Measurements from ENCODE around the gene SDCCAG8. TPM values are rescaled to one million over a fixed set of nuclear protein-coding genes. Genes with fewer than 3 reads are reported as not detected.

SDCCAG8 gene
- total RNA-seq, 1 donor from 2014 or later: 24.5 TPM

DNA sequence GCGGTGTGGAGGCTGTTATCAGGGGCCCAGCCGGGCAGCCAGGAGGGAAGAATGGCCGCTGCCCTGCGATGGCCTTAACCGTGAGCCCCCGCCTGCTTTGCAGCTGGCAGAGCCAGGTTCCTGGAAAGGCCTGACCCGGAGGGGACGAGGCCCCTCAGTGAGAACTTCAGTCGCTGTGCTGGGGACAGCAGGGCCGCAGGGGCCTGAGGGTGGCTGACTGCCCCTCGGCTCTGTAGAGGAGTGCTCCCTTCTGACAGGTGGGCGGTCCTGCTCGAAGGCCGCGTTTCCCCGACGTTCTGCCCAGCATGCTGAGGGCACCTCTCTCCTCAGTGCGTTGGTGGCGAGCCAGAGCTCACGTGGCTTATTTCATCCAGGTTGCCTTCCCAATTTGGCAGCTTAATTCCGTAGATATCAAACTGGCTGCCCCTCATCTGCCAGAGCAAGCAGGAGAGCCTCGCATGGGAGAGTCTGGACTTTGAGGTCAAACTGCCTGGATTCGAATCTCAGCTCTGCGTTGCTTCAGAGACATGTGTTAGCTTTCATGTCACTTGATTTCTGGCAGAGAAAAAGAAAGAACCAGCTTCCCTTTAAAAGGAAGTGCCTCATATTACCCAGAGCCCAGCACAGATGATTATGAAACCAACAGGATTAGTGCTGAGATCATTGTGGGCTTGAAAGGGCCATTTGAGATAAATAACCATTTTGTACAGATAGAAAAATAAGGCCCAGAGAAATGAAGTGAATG is 239.8 kb downstream of the SDCCAG8 start:
- Mint-ChIP-seq H3K27ac (ENCODE audit: unreplicated experiment) (peak overlapping the region; percentile 30), H3K27me3 (ENCODE audit: low read depth, unreplicated experiment) (no peaks in the 10 kb centered on the region)
- no peak overlapping the region for H2AFZ ChIP-seq (ENCODE audit: low read depth, low read length)

GRCh38 chr1:243496187-243496646 is 240.4 kb downstream of the SDCCAG8 start:
- no peaks in the 10 kb centered on the region for H4K20me1 ChIP-seq (ENCODE audit: insufficient read depth, low read length)
- no peaks in the 10 kb centered on the region for H3K9me3 Mint-ChIP-seq (ENCODE audit: unreplicated experiment)
- DNase-seq (ENCODE audit: low read depth) (no peak), FAIRE-seq (no peak)
- no peaks in the 10 kb centered on the region for H3K79me2 ChIP-seq (ENCODE audit: insufficient read depth, low read length)
- no peaks in the 10 kb centered on the region for H3K36me3 ChIP-seq (ENCODE audit: insufficient read depth, low read length)
- no peak for TF ChIP-seq EZH2 (IDR thresholded peaks at IDR 0.05; ENCODE audit: insufficient read depth, low read length)
- TF ChIP-seq, protein P1, sequence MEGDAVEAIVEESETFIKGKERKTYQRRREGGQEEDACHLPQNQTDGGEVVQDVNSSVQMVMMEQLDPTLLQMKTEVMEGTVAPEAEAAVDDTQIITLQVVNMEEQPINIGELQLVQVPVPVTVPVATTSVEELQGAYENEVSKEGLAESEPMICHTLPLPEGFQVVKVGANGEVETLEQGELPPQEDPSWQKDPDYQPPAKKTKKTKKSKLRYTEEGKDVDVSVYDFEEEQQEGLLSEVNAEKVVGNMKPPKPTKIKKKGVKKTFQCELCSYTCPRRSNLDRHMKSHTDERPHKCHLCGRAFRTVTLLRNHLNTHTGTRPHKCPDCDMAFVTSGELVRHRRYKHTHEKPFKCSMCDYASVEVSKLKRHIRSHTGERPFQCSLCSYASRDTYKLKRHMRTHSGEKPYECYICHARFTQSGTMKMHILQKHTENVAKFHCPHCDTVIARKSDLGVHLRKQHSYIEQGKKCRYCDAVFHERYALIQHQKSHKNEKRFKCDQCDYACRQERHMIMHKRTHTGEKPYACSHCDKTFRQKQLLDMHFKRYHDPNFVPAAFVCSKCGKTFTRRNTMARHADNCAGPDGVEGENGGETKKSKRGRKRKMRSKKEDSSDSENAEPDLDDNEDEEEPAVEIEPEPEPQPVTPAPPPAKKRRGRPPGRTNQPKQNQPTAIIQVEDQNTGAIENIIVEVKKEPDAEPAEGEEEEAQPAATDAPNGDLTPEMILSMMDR (IDR thresholded peaks at IDR 0.05; ENCODE audit: insufficient read depth, low read depth, low read length): no peak
- no peak overlapping the region for H3K4me3 Mint-ChIP-seq (ENCODE audit: unreplicated experiment)
- H3K27ac Mint-ChIP-seq (ENCODE audit: unreplicated experiment): peak overlapping the region; percentile 30
- H3K27me3 Mint-ChIP-seq (ENCODE audit: low read depth, unreplicated experiment): no peaks in the 10 kb centered on the region
- H3K9ac ChIP-seq (ENCODE audit: low read length): no peak overlapping the region
- no peak overlapping the region for H3K4me3 ChIP-seq (ENCODE audit: insufficient read depth, low read depth, low read length)
- no peak overlapping the region for H3K4me2 ChIP-seq (ENCODE audit: low read length)
- H3K36me3 Mint-ChIP-seq (ENCODE audit: low read depth, unreplicated experiment): peaks cover 3% of the 10 kb centered on the region
- H3K4me1 Mint-ChIP-seq (ENCODE audit: low read depth, unreplicated experiment): peaks cover 11% of the 10 kb centered on the region
- H3K4me1 ChIP-seq (ENCODE audit: insufficient read depth, low read length): peaks cover 21% of the 10 kb centered on the region
- H3K27ac ChIP-seq (ENCODE audit: low read depth, low read length): no peak overlapping the region
- no peaks in the 10 kb centered on the region for H3K27me3 ChIP-seq (ENCODE audit: insufficient read depth, low read length)
- H2AFZ ChIP-seq (ENCODE audit: low read depth, low read length): no peak overlapping the region
- H3K9me3 ChIP-seq (ENCODE audit: insufficient read depth, low read depth, low read length): no peaks in the 10 kb centered on the region

More for the DNA sequence above, 239.8 kb downstream of the SDCCAG8 start:
- no peaks in the 10 kb centered on the region for H3K36me3 ChIP-seq (ENCODE audit: insufficient read depth, low read length)
- no peak overlapping the region for H3K4me2 ChIP-seq (ENCODE audit: low read length)
- TF ChIP-seq, protein P1 (IDR thresholded peaks at IDR 0.05; ENCODE audit: insufficient read depth, low read depth, low read length): no peak
- TF ChIP-seq EZH2 (IDR thresholded peaks at IDR 0.05; ENCODE audit: insufficient read depth, low read length): no peak
- no peaks in the 10 kb centered on the region for H3K9me3 ChIP-seq (ENCODE audit: insufficient read depth, low read depth, low read length)
- peak; percentile 61 for DNase-seq (ENCODE audit: low read depth)
- no peaks in the 10 kb centered on the region for H3K27me3 ChIP-seq (ENCODE audit: insufficient read depth, low read length)
- Mint-ChIP-seq H3K36me3 (ENCODE audit: low read depth, unreplicated experiment) (no peaks in the 10 kb centered on the region), H3K4me1 (ENCODE audit: low read depth, unreplicated experiment) (peaks cover 7% of the 10 kb centered on the region), H3K9me3 (ENCODE audit: unreplicated experiment) (no peaks in the 10 kb centered on the region), H3K4me3 (ENCODE audit: unreplicated experiment) (no peak overlapping the region)
- peaks cover 2% of the 10 kb centered on the region for H4K20me1 ChIP-seq (ENCODE audit: insufficient read depth, low read length)
- no peak overlapping the region for H3K9ac ChIP-seq (ENCODE audit: low read length)
- H3K4me3 ChIP-seq (ENCODE audit: insufficient read depth, low read depth, low read length): no peak overlapping the region
- H3K4me1 ChIP-seq (ENCODE audit: insufficient read depth, low read length): peaks cover 15% of the 10 kb centered on the region
- H3K79me2 ChIP-seq (ENCODE audit: insufficient read depth, low read length): no peaks in the 10 kb centered on the region
- no peak for FAIRE-seq
- H3K27ac ChIP-seq (ENCODE audit: low read depth, low read length): no peak overlapping the region

DNA sequence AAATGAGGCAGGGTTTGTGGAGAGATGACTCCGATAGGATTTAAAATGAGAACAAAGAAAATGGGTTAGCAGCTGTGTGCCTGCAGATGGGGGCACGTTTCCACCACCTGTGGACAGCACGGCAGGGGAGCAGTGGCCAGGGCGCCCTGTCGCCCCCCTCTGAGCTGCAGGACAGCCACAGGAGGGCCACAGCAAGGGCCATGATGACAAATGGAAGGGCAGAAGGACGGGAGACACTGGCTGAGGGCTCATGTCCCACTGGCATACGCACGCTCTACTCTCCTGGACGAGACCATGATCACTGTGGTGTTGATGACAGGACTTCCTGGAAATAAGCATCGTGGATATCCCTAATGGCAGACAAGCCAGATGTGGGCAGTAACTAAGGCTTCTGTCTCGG is 241.0 kb downstream of the SDCCAG8 start:
- no peaks in the 10 kb centered on the region for H3K9me3 Mint-ChIP-seq (ENCODE audit: unreplicated experiment)
- H3K27me3 Mint-ChIP-seq (ENCODE audit: low read depth, unreplicated experiment): no peaks in the 10 kb centered on the region
- Histone ChIP-seq H3K79me2 (ENCODE audit: insufficient read depth, low read length) (no peaks in the 10 kb centered on the region), H3K4me3 (ENCODE audit: insufficient read depth, low read depth, low read length) (no peak overlapping the region), H3K27ac (ENCODE audit: low read depth, low read length) (no peak overlapping the region), H4K20me1 (ENCODE audit: insufficient read depth, low read length) (no peaks in the 10 kb centered on the region), H3K36me3 (ENCODE audit: insufficient read depth, low read length) (no peaks in the 10 kb centered on the region), H3K9ac (ENCODE audit: low read length) (no peak overlapping the region), H3K4me2 (ENCODE audit: low read length) (no peak overlapping the region), H3K4me1 (ENCODE audit: insufficient read depth, low read length) (peaks cover 21% of the 10 kb centered on the region), H3K9me3 (ENCODE audit: insufficient read depth, low read depth, low read length) (no peaks in the 10 kb centered on the region), H2AFZ (ENCODE audit: low read depth, low read length) (no peak overlapping the region), H3K27me3 (ENCODE audit: insufficient read depth, low read length) (no peaks in the 10 kb centered on the region)
- H3K4me3 Mint-ChIP-seq (ENCODE audit: unreplicated experiment): no peak overlapping the region
- H3K36me3 Mint-ChIP-seq (ENCODE audit: low read depth, unreplicated experiment): peaks cover 3% of the 10 kb centered on the region
- no peak for TF ChIP-seq EZH2 (IDR thresholded peaks at IDR 0.05; ENCODE audit: insufficient read depth, low read length)
- TF ChIP-seq, protein P1 (IDR thresholded peaks at IDR 0.05; ENCODE audit: insufficient read depth, low read depth, low read length): no peak
- DNase-seq (ENCODE audit: low read depth): no peak
- H3K27ac Mint-ChIP-seq (ENCODE audit: unreplicated experiment): no peak overlapping the region
- no peak for FAIRE-seq
- peaks cover 12% of the 10 kb centered on the region for H3K4me1 Mint-ChIP-seq (ENCODE audit: low read depth, unreplicated experiment)

Data from astrocyte (in vitro differentiated cells and primary cell).